ENCODE measurements around the gene IL32. TPM values are rescaled to one million over a fixed set of nuclear protein-coding genes. Genes with fewer than 3 reads are reported as not detected.

Gene IL32
- total RNA-seq, 6 experiments from 2014 or later: 204 to 1,268 (median 669) TPM

DNA sequence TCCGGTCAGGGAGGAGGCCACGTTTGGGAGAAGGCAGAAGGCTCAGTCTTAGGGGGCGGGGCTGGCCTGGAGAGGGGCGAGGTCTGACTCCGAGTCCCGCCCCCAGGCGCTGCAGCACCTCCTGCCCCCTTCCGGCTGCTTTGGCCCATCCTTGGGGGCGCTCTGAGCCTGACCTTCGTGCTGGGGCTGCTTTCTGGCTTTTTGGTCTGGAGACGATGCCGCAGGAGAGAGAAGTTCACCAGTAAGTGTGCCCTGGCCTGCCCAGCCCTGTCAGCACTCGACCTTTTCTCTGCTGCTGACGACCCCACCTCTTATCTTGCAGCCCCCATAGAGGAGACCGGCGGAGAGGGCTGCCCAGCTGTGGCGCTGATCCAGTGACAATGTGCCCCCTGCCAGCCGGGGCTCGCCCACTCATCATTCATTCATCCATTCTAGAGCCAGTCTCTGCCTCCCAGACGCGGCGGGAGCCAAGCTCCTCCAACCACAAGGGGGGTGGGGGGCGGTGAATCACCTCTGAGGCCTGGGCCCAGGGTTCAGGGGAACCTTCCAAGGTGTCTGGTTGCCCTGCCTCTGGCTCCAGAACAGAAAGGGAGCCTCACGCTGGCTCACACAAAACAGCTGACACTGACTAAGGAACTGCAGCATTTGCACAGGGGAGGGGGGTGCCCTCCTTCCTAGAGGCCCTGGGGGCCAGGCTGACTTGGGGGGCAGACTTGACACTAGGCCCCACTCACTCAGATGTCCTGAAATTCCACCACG is 43.8 kb upstream of the IL32 start:
- peak overlapping the region; percentile 84 to 95 (median 91) for H3K27ac ChIP-seq
- H3K4me3 ChIP-seq: peak overlapping the region; percentile 64 to 84 (median 74)
- ATAC-seq (peak; percentile 41 to 52 (median 46)), DNase-seq (peak; percentile 80 to 88 (median 83))
- no peaks in the 10 kb centered on the region for H3K27me3 ChIP-seq
- no peaks in the 10 kb centered on the region for H3K9me3 ChIP-seq
- TF ChIP-seq, protein P1, sequence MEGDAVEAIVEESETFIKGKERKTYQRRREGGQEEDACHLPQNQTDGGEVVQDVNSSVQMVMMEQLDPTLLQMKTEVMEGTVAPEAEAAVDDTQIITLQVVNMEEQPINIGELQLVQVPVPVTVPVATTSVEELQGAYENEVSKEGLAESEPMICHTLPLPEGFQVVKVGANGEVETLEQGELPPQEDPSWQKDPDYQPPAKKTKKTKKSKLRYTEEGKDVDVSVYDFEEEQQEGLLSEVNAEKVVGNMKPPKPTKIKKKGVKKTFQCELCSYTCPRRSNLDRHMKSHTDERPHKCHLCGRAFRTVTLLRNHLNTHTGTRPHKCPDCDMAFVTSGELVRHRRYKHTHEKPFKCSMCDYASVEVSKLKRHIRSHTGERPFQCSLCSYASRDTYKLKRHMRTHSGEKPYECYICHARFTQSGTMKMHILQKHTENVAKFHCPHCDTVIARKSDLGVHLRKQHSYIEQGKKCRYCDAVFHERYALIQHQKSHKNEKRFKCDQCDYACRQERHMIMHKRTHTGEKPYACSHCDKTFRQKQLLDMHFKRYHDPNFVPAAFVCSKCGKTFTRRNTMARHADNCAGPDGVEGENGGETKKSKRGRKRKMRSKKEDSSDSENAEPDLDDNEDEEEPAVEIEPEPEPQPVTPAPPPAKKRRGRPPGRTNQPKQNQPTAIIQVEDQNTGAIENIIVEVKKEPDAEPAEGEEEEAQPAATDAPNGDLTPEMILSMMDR (IDR thresholded peaks at IDR 0.05): peak in 3 of 4 donors; percentile 32 to 37 (median 37)
- no peak for TF ChIP-seq POLR2A (IDR thresholded peaks at IDR 0.05)
- H3K4me1 ChIP-seq: peaks cover 0 to 28% (median 14%) of the 10 kb centered on the region in 4 donors
- 9% methylated on average over 11 of the region's 25 CpGs for WGBS (ENCODE audit: insufficient coverage, low coverage, low lambda C conversion rate, missing lambda C conversion rate)
- peaks cover 0 to 6% (median 0%) of the 10 kb centered on the region in 4 donors for H3K36me3 ChIP-seq
- intact Hi-C loops (cut with DNase I): no loop called here

DNA sequence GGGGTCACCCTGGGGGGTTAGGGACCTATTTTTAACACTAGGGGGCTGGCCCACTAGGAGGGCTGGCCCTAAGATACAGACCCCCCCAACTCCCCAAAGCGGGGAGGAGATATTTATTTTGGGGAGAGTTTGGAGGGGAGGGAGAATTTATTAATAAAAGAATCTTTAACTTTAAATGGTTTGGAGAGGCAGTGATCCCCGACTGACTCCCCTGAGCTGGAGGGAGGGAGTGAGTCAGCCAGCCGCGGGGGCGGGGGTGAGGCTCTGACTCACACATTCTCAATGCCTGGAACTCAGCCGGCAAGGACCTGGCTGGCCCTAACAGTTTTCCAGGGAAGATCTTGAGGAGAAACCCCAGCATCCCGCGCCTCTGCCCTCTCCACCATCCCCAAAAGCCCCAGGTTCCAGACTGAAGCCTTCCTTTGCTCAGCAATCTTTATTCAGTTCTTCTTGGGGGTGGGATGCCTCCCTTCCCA is 43.2 kb upstream of the IL32 start:
- DNase-seq: peak in 1 of 3 donors; percentile 85
- Histone ChIP-seq H3K36me3 (peaks cover 0 to 6% (median 0%) of the 10 kb centered on the region in 4 donors), H3K9me3 (no peaks in the 10 kb centered on the region), H3K27me3 (no peaks in the 10 kb centered on the region), H3K4me3 (peak overlapping the region in 1 of 3 donors; percentile 84), H3K4me1 (peaks cover 0 to 28% (median 14%) of the 10 kb centered on the region in 4 donors), H3K27ac (peak overlapping the region; percentile 84 to 95 (median 91))
- intact Hi-C loops (cut with DNase I): no loop called here
- WGBS (ENCODE audit: insufficient coverage, low coverage, low lambda C conversion rate, missing lambda C conversion rate): 60% methylated on average over 4 of the region's 8 CpGs
- no peak for TF ChIP-seq POLR2A (IDR thresholded peaks at IDR 0.05)
- TF ChIP-seq, protein P1 (IDR thresholded peaks at IDR 0.05): no peak
- ATAC-seq: peak in 1 of 4 donors; percentile 31

DNA sequence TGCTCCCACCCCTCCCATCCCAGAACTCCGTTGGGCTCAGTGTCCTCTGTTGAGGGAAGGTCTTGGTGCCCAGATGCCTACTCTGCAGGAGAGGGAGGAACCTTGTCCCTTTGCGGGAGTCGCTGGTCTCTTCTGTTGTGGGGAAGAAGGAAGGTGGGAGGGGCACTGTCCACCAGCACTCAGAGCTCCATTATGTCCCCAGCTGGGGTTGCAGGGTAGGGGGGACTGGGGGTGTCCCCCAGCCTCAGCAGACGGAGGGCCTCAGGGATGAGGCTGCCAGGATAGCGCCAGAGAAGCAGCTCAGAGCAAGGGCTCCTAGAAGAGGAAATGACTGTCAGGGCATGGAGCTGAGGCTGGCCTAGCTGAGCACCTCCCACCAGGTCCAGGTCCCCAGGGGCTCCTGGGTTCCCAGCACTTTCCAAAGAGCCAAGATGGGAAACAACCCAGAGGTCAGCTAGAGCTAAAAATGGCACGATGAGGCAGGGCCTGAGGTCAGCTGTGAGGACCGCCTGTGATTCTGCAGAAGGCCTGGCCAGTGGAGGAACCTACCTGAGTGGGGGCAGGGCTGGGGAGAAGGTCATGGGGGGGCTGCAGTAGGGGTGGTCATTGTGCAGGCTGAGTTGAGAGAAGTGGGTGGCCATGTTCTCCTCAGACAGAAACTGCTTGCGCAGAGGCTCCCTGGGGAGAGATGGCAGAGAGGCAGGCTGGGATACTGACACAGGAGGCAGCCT is 42.6 kb upstream of the IL32 start:
- ATAC-seq (peak in 1 of 4 donors; percentile 0), DNase-seq (no peak)
- Histone ChIP-seq H3K9me3 (no peaks in the 10 kb centered on the region), H3K27ac (peak overlapping the region; percentile 84 to 95 (median 91)), H3K27me3 (no peaks in the 10 kb centered on the region), H3K4me1 (peaks cover 0 to 30% (median 14%) of the 10 kb centered on the region in 4 donors), H3K4me3 (peak overlapping the region in 2 of 3 donors; percentile 59 to 67), H3K36me3 (peaks cover 0 to 6% (median 0%) of the 10 kb centered on the region in 4 donors)
- TF ChIP-seq, protein P1 (IDR thresholded peaks at IDR 0.05): peak in 1 of 4 donors; percentile 2
- no peak for TF ChIP-seq POLR2A (IDR thresholded peaks at IDR 0.05)
- 49% methylated on average over 7 of the region's 8 CpGs for WGBS (ENCODE audit: insufficient coverage, low coverage, low lambda C conversion rate, missing lambda C conversion rate)
- intact Hi-C loops (cut with DNase I): no loop called here

DNA sequence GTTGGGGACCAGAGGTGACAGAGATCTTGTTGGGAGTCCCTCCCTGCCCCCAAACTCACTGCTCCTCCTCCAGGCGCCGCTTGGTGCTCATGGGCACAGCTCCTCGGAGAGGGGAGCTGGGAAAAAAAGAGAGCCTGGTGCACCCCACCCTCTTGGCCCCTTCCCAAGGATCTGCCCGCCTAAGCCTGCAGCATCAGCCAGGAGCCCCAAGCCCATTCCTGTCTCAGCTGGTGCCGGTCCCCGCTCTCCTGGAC is 42.1 kb upstream of the IL32 start:
- no peak for TF ChIP-seq POLR2A (IDR thresholded peaks at IDR 0.05)
- TF ChIP-seq, protein P1 (IDR thresholded peaks at IDR 0.05): no peak
- Histone ChIP-seq H3K9me3 (no peaks in the 10 kb centered on the region), H3K4me1 (peaks cover 0 to 33% (median 14%) of the 10 kb centered on the region in 4 donors), H3K36me3 (peaks cover 0 to 6% (median 0%) of the 10 kb centered on the region in 4 donors), H3K27me3 (no peaks in the 10 kb centered on the region), H3K27ac (peak overlapping the region; percentile 82 to 95 (median 91)), H3K4me3 (peak overlapping the region; percentile 59 to 76 (median 67))
- peak in 1 of 4 donors; percentile 2 for ATAC-seq
- no CpG with 5 or more reads among the region's 6 CpGs for WGBS (ENCODE audit: insufficient coverage, low coverage, low lambda C conversion rate, missing lambda C conversion rate)
- DNase-seq: peak in 1 of 3 donors; percentile 76
- intact Hi-C loops (cut with DNase I): no loop called here
